AG10803 (cell line): ENCODE results near the gene ENOPH1.

Source experiments
- DNase-seq: peaks from one replicate; pipeline ENCODE4 v3.0.0; 2010; ENCODE audit warnings: low read depth
- H3K4me3 ChIP-seq: 2 replicates; pipeline ENCODE4 v1.5.1; 2011; ENCODE audit warnings: mild to moderate bottlenecking, low read length, control low read depth
- TF ChIP-seq, protein P1 (sequence below): conservative IDR thresholded peaks from 2 replicates; pipeline ENCODE4 v1.5.1; 2011; ENCODE audit warnings: mild to moderate bottlenecking, low read length, control low read depth, inconsistent platforms

Gene ENOPH1

DNA sequence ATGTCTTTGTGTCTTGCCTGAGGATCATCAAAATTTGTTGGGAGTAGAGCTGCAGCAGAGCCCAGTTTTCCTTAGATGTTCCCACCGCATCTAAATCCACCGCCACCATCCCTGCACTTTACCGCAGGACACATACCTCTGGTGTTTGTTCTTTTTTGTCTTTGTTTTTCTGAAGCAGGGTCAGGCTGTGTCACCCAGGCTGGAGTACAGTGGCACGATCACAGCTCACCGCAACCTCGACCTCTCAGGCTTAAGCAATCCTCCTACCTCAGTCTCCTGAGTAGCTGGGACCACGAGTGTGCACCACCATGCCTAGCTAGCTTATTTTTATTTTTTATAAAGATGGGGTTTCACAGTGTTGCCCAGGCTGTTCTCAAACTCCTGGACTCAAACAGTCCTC, 4.6 kb downstream of the ENOPH1 start:
- TF ChIP-seq, protein P1, sequence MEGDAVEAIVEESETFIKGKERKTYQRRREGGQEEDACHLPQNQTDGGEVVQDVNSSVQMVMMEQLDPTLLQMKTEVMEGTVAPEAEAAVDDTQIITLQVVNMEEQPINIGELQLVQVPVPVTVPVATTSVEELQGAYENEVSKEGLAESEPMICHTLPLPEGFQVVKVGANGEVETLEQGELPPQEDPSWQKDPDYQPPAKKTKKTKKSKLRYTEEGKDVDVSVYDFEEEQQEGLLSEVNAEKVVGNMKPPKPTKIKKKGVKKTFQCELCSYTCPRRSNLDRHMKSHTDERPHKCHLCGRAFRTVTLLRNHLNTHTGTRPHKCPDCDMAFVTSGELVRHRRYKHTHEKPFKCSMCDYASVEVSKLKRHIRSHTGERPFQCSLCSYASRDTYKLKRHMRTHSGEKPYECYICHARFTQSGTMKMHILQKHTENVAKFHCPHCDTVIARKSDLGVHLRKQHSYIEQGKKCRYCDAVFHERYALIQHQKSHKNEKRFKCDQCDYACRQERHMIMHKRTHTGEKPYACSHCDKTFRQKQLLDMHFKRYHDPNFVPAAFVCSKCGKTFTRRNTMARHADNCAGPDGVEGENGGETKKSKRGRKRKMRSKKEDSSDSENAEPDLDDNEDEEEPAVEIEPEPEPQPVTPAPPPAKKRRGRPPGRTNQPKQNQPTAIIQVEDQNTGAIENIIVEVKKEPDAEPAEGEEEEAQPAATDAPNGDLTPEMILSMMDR: no peak
- no peak for DNase-seq
- no peak overlapping the region for H3K4me3 ChIP-seq

GRCh38 chr4:82436130-82436529, 5.7 kb downstream of the ENOPH1 start:
- TF ChIP-seq, protein P1: no peak
- no peak overlapping the region for H3K4me3 ChIP-seq
- no peak for DNase-seq

GRCh38 chr4:82436780-82437179, 6.4 kb downstream of the ENOPH1 start:
- TF ChIP-seq, protein P1: no peak

GRCh38 chr4:82437285-82438005, 7.1 kb downstream of the ENOPH1 start:
- DNase-seq: peak; percentile 37
- H3K4me3 ChIP-seq: no peak overlapping the region

More at GRCh38 chr4:82436780-82437179, 6.4 kb downstream of the ENOPH1 start:
- DNase-seq: no peak
- no peak overlapping the region for H3K4me3 ChIP-seq

GRCh38 chr4:82439088-82439487, 8.7 kb downstream of the ENOPH1 start:
- no peak overlapping the region for H3K4me3 ChIP-seq
- no peak for DNase-seq
- TF ChIP-seq, protein P1: no peak

More at GRCh38 chr4:82437285-82438005, 7.1 kb downstream of the ENOPH1 start:
- TF ChIP-seq, protein P1: no peak

DNA sequence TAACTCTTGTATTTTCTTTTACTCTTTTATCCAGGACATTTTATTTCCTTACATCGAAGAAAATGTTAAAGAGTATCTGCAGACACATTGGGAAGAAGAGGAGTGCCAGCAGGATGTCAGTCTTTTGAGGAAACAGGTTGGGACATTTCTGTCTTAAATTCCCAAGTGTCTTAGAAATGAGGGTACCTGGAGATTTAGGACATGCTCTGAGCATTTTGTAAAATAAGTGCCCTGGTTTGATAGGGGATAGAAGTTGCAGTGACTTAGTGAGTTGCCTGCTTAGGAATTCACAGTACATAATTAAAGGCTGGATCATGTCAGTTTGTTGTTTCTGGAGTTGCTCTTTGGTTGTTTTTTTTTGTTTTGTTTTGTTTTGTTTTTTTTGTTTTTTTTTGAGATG, 17.5 kb downstream of the ENOPH1 start:
- DNase-seq: no peak
- TF ChIP-seq, protein P1: no peak
- no peak overlapping the region for H3K4me3 ChIP-seq

- TF ChIP-seq, protein P1: no peak
- peak; percentile 17 for DNase-seq
- H3K4me3 ChIP-seq: no peak overlapping the region
Observed at GRCh38 chr4:82450966-82451755, 20.8 kb downstream of the ENOPH1 start.
